Measurements from ENCODE around the gene IMPA2. TPM values are rescaled to one million over a fixed set of nuclear protein-coding genes. Genes with fewer than 3 reads are reported as not detected.

Gene IMPA2
- total and polyA plus RNA-seq, 2 of the 4 experiments (the other 2 are of a cell fraction), result 5.4 to 5.5 TPM

DNA sequence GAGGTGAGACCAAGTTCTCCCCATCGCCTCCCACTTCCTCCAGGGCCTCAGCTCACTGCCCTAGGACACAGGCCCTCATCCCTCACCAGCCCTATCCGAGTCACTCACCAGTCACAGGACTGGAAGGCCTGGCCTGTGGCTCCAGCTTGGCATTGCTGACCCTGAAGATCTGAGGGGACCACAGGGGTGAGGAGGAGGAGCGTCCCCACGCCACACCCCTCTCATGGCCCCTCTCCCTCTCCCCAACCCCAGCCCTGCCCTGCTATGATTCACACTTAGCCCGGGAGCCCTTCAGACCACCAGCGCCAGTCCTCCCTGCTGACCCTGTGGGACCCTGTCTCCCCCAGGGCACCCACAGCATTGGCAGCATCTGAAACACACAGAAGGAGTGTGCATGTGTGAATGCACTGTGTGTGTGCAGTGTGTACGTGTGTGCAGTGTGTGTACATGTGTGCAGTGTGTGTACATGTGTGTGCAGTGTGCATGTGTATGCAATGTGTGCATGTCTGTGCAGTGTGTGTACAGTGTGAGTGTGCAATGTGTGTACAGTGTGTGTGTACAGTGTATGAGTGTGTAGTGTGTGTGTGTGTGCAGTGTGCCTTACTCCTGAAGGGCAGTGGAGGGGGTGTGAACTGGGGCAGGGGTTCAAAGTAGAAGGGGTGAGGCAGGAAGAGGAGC, 82.9 kb downstream of the IMPA2 start:
- H2AK5ac ChIP-seq (ENCODE audit: low read depth, low read length), result no peak overlapping the region
- ChIA-PET CTCF (no interaction called here), POLR2A (ENCODE audit: unreplicated experiment) (no interaction called here)
- intact Hi-C loops (cut with micrococcal nuclease), result no loop called here
- H3K9me1 ChIP-seq (ENCODE audit: insufficient read depth, low read length), result peaks cover 3% of the 10 kb centered on the region; the same call in 1 of the 2 replicates
- H2AFZ ChIP-seq (replicated peaks; ENCODE audit: low read length, poor library complexity), result no peak overlapping the region
- no peaks in the 10 kb centered on the region for H3K79me1 ChIP-seq (ENCODE audit: low read depth in 1 of 2, low read length in 2 of 2)
- in situ Hi-C loops (cut with MboI; ENCODE audit: low sequenced_read_pairs), result no loop called here
- no peak overlapping the region for H4K5ac ChIP-seq (ENCODE audit: low read depth, low read length)
- no peak overlapping the region for H3K18ac ChIP-seq (ENCODE audit: low read depth, low read length)
- H3K4me1 ChIP-seq (ENCODE audit: control insufficient read depth, insufficient read depth, low read length), result no peaks in the 10 kb centered on the region
- no peak overlapping the region for H2BK5ac ChIP-seq (ENCODE audit: low read depth, low read length, poor library complexity, severe bottlenecking)
- H2BK15ac ChIP-seq (ENCODE audit: low read depth, low read length), result no peak overlapping the region
- no peak overlapping the region for H3K27ac ChIP-seq (ENCODE audit: insufficient read depth, low read length)
- no peak overlapping the region for H2BK120ac ChIP-seq (ENCODE audit: low read depth, low read length)
- H4K91ac ChIP-seq (ENCODE audit: insufficient read depth, low read depth, low read length), result no peak overlapping the region
- H3K4ac ChIP-seq (ENCODE audit: low read depth, low read length), result no peak overlapping the region
- H4K20me1 ChIP-seq (ENCODE audit: insufficient read depth, low read length), result no peaks in the 10 kb centered on the region
- no peak overlapping the region for H3K14ac ChIP-seq (replicated peaks; ENCODE audit: low read depth, low read length)
- no peak overlapping the region for H2BK20ac ChIP-seq (ENCODE audit: low read depth, low read length)
- no peaks in the 10 kb centered on the region for H3K36me3 ChIP-seq (ENCODE audit: control insufficient read depth, insufficient read depth, low read length)
- DNase-seq (no peak), ATAC-seq (ENCODE audit: low read depth) (no peak)
- dilution Hi-C loops (cut with HindIII; ENCODE audit: low sequenced_read_pairs, unreplicated experiment), result no loop called here
- H3K9ac ChIP-seq (ENCODE audit: low read depth, low read length), result no peak overlapping the region
- no peaks in the 10 kb centered on the region for H3K9me3 ChIP-seq (ENCODE audit: control insufficient read depth, insufficient read depth, low read length)
- no CpG with 5 or more reads among the region's 7 CpGs for WGBS, 2 experiments (ENCODE audit: extremely low coverage in 2 of 2, insufficient read length in 1 of 2)
- no peak for TF ChIP-seq MAFK (IDR thresholded peaks at IDR 0.05; ENCODE audit: low read depth, low read length)
- no peak for TF ChIP-seq CEBPB (IDR thresholded peaks at IDR 0.05; ENCODE audit: low read depth, low read length)
- TF ChIP-seq POLR2A (IDR thresholded peaks at IDR 0.05; ENCODE audit: low read depth, low read length), result no peak
- TF ChIP-seq RAD21 (IDR thresholded peaks at IDR 0.05; ENCODE audit: low read length), result no peak
- TF ChIP-seq CHD1 (IDR thresholded peaks at IDR 0.05; ENCODE audit: low read depth, low read length), result no peak
- TF ChIP-seq, protein P1, sequence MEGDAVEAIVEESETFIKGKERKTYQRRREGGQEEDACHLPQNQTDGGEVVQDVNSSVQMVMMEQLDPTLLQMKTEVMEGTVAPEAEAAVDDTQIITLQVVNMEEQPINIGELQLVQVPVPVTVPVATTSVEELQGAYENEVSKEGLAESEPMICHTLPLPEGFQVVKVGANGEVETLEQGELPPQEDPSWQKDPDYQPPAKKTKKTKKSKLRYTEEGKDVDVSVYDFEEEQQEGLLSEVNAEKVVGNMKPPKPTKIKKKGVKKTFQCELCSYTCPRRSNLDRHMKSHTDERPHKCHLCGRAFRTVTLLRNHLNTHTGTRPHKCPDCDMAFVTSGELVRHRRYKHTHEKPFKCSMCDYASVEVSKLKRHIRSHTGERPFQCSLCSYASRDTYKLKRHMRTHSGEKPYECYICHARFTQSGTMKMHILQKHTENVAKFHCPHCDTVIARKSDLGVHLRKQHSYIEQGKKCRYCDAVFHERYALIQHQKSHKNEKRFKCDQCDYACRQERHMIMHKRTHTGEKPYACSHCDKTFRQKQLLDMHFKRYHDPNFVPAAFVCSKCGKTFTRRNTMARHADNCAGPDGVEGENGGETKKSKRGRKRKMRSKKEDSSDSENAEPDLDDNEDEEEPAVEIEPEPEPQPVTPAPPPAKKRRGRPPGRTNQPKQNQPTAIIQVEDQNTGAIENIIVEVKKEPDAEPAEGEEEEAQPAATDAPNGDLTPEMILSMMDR (conservative IDR thresholded peaks at IDR 0.05; ENCODE audit: low read depth, low read length), result no peak
- TF ChIP-seq, protein P2, sequence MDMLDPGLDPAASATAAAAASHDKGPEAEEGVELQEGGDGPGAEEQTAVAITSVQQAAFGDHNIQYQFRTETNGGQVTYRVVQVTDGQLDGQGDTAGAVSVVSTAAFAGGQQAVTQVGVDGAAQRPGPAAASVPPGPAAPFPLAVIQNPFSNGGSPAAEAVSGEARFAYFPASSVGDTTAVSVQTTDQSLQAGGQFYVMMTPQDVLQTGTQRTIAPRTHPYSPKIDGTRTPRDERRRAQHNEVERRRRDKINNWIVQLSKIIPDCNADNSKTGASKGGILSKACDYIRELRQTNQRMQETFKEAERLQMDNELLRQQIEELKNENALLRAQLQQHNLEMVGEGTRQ (IDR thresholded peaks at IDR 0.05; ENCODE audit: low read depth, low read length), result no peak
- no peak for TF ChIP-seq NFE2L2 (IDR thresholded peaks at IDR 0.05; ENCODE audit: low read depth, low read length)
- TF ChIP-seq SMC3 (IDR thresholded peaks at IDR 0.05; ENCODE audit: low read depth, low read length), result no peak
- TF ChIP-seq MXI1 (IDR thresholded peaks at IDR 0.05; ENCODE audit: borderline replicate concordance, low read depth, low read length), result no peak
- no peak for TF ChIP-seq RFX5 (IDR thresholded peaks at IDR 0.05; ENCODE audit: low read depth, low read length)
- TF ChIP-seq RCOR1 (IDR thresholded peaks at IDR 0.05; ENCODE audit: insufficient replicate concordance, low read length), result no peak
- no peak for TF ChIP-seq BHLHE40 (IDR thresholded peaks at IDR 0.05; ENCODE audit: low read depth, low read length)
- no peak overlapping the region for H4K8ac ChIP-seq (ENCODE audit: low read depth in 2 of 2, low read length in 2 of 2)
- peaks cover 4% of the 10 kb centered on the region for H3K27me3 ChIP-seq (ENCODE audit: control insufficient read depth, insufficient read depth, low read length)
- no peak overlapping the region for H3K56ac ChIP-seq (ENCODE audit: extremely low read depth, insufficient read depth, low read length)
- no peak overlapping the region for H3K23ac ChIP-seq (ENCODE audit: low read depth, low read length)
- BruUV-seq (replicated peaks), result no TSS peak
- H2AK9ac ChIP-seq (replicated peaks; ENCODE audit: low read depth, low read length, poor library complexity), result no peak overlapping the region
- H3K4me2 ChIP-seq (ENCODE audit: low read depth, low read length), result no peak overlapping the region
- no peak overlapping the region for H3K4me3 ChIP-seq (ENCODE audit: insufficient read depth, low read depth, low read length)
